ENCODE data around the gene CDCA5. TPM values are rescaled to one million over a fixed set of nuclear protein-coding genes. Genes with fewer than 3 reads are reported as not detected.

Gene CDCA5
- total RNA-seq, 1 donor from 2014 or later = 2.6 TPM

DNA sequence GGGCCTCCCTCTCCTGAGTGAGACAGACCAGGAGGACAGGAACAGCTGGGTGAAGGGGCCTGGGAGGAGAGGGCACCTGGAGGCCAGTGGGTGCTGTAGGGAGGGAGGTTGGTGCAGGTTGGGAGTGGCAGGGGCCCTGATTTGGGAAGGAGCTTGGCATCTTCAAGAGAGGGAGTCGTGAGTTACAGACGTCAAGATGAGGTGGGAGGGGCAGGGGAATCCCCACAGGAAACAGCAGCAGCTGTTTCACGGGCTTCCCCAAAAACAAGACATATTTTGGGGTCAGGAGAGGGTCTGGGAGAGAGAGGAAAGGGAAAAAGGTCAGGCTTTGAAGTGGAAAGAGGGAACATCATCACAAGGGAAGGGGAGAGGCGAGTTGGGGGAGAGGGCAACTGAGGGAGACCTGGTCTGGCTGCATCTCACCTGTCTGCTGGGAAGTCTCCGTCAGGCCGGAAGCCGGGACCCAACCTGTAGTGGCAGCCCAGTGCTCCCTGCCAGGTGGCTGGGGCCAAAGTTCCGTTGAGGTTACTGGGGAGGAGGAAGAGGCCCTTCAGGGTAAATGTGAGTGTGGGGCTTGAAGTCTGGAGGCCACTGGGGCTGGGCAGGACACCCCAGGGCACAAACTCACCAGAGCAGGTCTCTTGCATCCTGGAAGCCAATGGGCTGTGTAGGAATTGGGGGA is 29.9 kb downstream of the CDCA5 start:
- TF ChIP-seq, protein P1, sequence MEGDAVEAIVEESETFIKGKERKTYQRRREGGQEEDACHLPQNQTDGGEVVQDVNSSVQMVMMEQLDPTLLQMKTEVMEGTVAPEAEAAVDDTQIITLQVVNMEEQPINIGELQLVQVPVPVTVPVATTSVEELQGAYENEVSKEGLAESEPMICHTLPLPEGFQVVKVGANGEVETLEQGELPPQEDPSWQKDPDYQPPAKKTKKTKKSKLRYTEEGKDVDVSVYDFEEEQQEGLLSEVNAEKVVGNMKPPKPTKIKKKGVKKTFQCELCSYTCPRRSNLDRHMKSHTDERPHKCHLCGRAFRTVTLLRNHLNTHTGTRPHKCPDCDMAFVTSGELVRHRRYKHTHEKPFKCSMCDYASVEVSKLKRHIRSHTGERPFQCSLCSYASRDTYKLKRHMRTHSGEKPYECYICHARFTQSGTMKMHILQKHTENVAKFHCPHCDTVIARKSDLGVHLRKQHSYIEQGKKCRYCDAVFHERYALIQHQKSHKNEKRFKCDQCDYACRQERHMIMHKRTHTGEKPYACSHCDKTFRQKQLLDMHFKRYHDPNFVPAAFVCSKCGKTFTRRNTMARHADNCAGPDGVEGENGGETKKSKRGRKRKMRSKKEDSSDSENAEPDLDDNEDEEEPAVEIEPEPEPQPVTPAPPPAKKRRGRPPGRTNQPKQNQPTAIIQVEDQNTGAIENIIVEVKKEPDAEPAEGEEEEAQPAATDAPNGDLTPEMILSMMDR (IDR thresholded peaks at IDR 0.05) = no peak
- no peaks in the 10 kb centered on the region for H3K27me3 Mint-ChIP-seq
- H3K27ac Mint-ChIP-seq = peak overlapping the region; percentile 69
- H3K4me1 Mint-ChIP-seq = peaks cover 17% of the 10 kb centered on the region
- DNase-seq = no peak
- POLR2A ChIA-PET = interaction anchor here (0.6 to 1.2 kb wide), 2 partner anchors 13 to 21 kb away, joined by 5 to 16 read pairs; partner anchors contain the start of gene SAC3D1
- no peaks in the 10 kb centered on the region for H3K36me3 Mint-ChIP-seq (ENCODE audit: low read depth)
- CTCF ChIA-PET = interaction anchor here (1.0 kb wide), 1 partner anchor 8 kb away, joined by 3 read pairs; no protein-coding TSS in a partner anchor
- ATAC-seq (ENCODE audit: low read depth) = peak; percentile 37
- H3K4me3 Mint-ChIP-seq = peak overlapping the region; percentile 70
- intact Hi-C loops (cut with micrococcal nuclease) = no loop called here
- no peaks in the 10 kb centered on the region for H3K9me3 Mint-ChIP-seq

DNA sequence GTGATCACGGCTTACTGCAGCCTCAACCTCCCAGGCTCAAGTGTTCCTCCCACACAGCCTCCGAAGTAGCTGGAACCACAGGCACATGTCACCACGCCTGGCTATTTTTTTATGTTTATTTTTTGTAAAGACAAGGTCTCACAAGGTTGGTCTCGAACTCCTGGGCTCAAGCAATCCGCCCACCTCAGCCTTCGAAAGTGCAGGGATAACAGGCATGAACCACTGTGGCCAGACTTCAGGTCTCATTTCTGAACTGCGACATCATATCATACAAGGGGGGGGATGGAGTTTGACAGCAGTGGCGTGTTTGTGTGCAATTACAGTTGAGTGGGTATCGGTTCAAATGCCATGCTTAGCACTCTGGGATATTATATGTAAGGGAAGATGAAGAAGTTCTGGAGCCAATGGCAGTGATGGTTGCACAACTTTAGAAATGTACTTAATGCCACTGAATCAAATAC is 32.4 kb downstream of the CDCA5 start:
- intact Hi-C loops (cut with micrococcal nuclease) = no loop called here
- TF ChIP-seq, protein P1 (IDR thresholded peaks at IDR 0.05) = no peak
- H3K9me3 Mint-ChIP-seq = no peaks in the 10 kb centered on the region
- no peak for DNase-seq
- peaks cover 34% of the 10 kb centered on the region for H3K4me1 Mint-ChIP-seq
- no peak overlapping the region for H3K4me3 Mint-ChIP-seq
- no peaks in the 10 kb centered on the region for H3K36me3 Mint-ChIP-seq (ENCODE audit: low read depth)
- H3K27me3 Mint-ChIP-seq = no peaks in the 10 kb centered on the region
- CTCF ChIA-PET = no interaction called here
- H3K27ac Mint-ChIP-seq = no peak overlapping the region
- ATAC-seq (ENCODE audit: low read depth) = no peak
- POLR2A ChIA-PET = interaction anchor here (0.8 kb wide), 1 partner anchor 12 kb away, joined by 3 read pairs; no protein-coding TSS in a partner anchor

DNA sequence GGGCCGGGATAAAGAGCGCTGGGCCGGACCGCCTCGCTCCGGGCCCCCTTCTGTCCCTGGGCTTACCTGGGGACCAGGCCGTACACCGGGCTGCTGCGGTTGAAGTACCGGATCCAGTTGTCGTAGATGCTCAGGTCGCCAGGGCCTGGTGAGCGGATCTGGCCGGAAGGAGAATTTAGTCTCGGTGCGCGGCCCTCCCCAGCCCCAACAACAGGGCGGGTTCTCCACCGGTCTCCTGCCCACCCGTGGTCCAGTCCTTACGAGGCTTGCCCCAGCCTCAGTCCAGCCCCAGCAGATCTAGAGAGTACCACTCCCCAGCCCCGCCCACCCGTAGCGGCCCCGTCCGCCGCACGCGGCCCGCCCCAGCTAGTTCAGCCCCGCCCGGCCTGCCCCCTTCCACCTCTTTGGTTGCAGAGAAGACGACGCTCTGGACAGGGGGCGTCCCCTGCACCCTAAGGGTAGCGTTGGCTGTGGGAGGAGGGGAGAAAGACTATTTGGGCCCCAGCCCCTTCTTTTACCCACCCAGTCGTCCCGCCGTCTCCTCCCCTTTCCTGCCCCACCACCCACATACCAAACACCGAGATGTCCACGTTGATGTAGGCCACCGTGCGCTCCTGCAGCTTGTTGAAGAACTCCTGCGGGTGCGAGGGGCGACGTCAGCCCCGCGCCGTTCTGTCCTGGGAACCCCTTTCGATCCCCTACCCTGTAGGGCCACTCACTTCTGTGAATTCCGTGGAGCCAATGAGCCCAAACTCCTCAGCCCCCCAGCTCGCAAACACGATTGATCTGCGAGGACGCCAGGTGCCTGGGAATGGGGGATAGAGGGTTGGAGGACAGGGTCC is 36.0 kb downstream of the CDCA5 start:
- TF ChIP-seq, protein P1 (IDR thresholded peaks at IDR 0.05) = no peak
- peak overlapping the region; percentile 71 for H3K27ac Mint-ChIP-seq
- peaks cover 20% of the 10 kb centered on the region for H3K4me1 Mint-ChIP-seq
- intact Hi-C loops (cut with micrococcal nuclease) = no loop called here
- H3K36me3 Mint-ChIP-seq (ENCODE audit: low read depth) = peaks cover 8% of the 10 kb centered on the region
- H3K4me3 Mint-ChIP-seq = peak overlapping the region; percentile 87
- ChIA-PET POLR2A (interaction anchor here (0.6 to 1.0 kb wide), 5 partner anchors 86 to 505 kb away, joined by 3 to 6 read pairs (median 4); no protein-coding TSS in a partner anchor), CTCF (no interaction called here)
- peak; percentile 86 for ATAC-seq (ENCODE audit: low read depth)
- no peaks in the 10 kb centered on the region for H3K9me3 Mint-ChIP-seq
- peak; percentile 34 for DNase-seq
- no peaks in the 10 kb centered on the region for H3K27me3 Mint-ChIP-seq

DNA sequence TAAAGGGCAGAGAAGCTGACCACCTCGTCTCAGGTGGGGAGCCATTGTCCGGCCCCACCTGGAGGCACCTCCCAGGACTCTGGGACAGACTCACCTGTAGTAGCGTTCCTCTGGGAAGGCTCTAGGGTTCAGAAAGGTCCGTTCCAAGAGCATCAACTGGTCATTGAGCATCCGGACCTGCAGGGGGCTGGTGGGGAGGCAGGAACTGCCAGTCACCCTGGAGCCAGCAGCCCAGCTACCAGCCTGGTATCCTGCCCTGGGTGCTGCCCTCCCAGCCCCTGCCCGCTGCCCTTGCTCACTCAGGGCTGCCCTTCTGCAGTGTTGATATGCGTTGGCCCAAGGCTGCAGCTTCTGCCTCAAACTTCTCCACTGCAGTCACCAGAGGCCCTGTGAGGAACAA is 38.1 kb downstream of the CDCA5 start:
- POLR2A ChIA-PET = no interaction called here
- H3K9me3 Mint-ChIP-seq = no peaks in the 10 kb centered on the region
- CTCF ChIA-PET = no interaction called here

More for the DNA sequence above, 38.1 kb downstream of the CDCA5 start:
- no peaks in the 10 kb centered on the region for H3K27me3 Mint-ChIP-seq
- peaks cover 28% of the 10 kb centered on the region for H3K4me1 Mint-ChIP-seq
- no peak overlapping the region for H3K27ac Mint-ChIP-seq
- no peak for DNase-seq
- no peak for ATAC-seq (ENCODE audit: low read depth)
- peaks cover 10% of the 10 kb centered on the region for H3K36me3 Mint-ChIP-seq (ENCODE audit: low read depth)
- H3K4me3 Mint-ChIP-seq = no peak overlapping the region
- intact Hi-C loops (cut with micrococcal nuclease) = no loop called here
- TF ChIP-seq, protein P1 (IDR thresholded peaks at IDR 0.05) = no peak
